Spleen (tissue), 11 donors: ENCODE results near the gene B4GALT3. TPM values are rescaled to one million over a fixed set of nuclear protein-coding genes. Genes with fewer than 3 reads are reported as not detected.
A peak's percentile ranks its signal among the peaks of the same experiment; 100 is the strongest.

Experiments
- DNase-seq: peaks from one replicate; pipeline ENCODE4 v3.0.0-alpha.2; 2020
- H3K27ac ChIP-seq, 8 donors: fragments of 200-600 bp; sonication (generic) in 7 of 8; 1 replicate in 4 of 8; 2 replicates in 4 of 8; pipeline versions ENCODE4 v1.5.0 to v1.8.0; 2016 to 2021; ENCODE audit warnings: inconsistent platforms in 4 of 8, mild to moderate bottlenecking in 4 of 8, moderate library complexity in 1 of 8
- H3K27me3 ChIP-seq, 7 donors: fragments of 200-600 bp; sonication (generic) in 6 of 7; replicated peaks in 1 of 7; 1 replicate in 4 of 7; 2 replicates in 3 of 7; pipeline versions ENCODE4 v1.5.0 to v1.8.0; 2016 to 2021; ENCODE audit warnings: inconsistent platforms in 3 of 7, mild to moderate bottlenecking in 1 of 7
- H3K36me3 ChIP-seq, 6 donors: fragments of 200-600 bp; sonication (generic) in 5 of 6; 1 replicate in 4 of 6; 2 replicates in 2 of 6; pipeline versions ENCODE4 v1.5.0 to v1.8.0; 2016 to 2021; ENCODE audit warnings: inconsistent platforms in 2 of 6
- H3K4me1 ChIP-seq, 6 donors: fragments of 200-600 bp; sonication (generic) in 5 of 6; 1 replicate in 3 of 6; 2 replicates in 3 of 6; pipeline versions ENCODE4 v1.5.0 to v1.8.0; 2016 to 2021; ENCODE audit warnings: inconsistent platforms in 3 of 6
- H3K4me3 ChIP-seq, 8 donors: fragments of 200-600 bp; sonication (generic) in 7 of 8; 1 replicate in 4 of 8; 2 replicates in 4 of 8; pipeline versions ENCODE4 v1.5.0 to v1.8.0; 2016 to 2021; ENCODE audit warnings: inconsistent platforms in 4 of 8, mild to moderate bottlenecking in 4 of 8, moderate library complexity in 2 of 8
- H3K9me3 ChIP-seq, 8 donors: fragments of 200-600 bp; sonication (generic) in 7 of 8; 1 replicate in 4 of 8; 2 replicates in 4 of 8; pipeline versions ENCODE4 v1.5.0 to v1.8.0; 2016 to 2021; ENCODE audit warnings: inconsistent platforms in 4 of 8
- CTCF ChIP-seq, 11 experiments: fragments of 200-600 bp in 7 of 11; fragments of 450-650 bp in 4 of 11; sonication (generic) in 4 of 11; IDR thresholded peaks in 8 of 11; conservative IDR thresholded peaks in 3 of 11; 1 replicate in 7 of 11; 2 replicates in 4 of 11; pipeline versions ENCODE4 v1.4.0 to v1.8.0; 2016 to 2021; ENCODE audit warnings: antibody characterized with exemption in 11 of 11, inconsistent platforms in 4 of 11, mild to moderate bottlenecking in 1 of 11
- POLR2A ChIP-seq, 3 donors: fragments of 450-650 bp; IDR thresholded peaks; one replicate each; pipeline ENCODE4 v1.5.1; 2017; ENCODE audit warnings: antibody characterized with exemption in 3 of 3, mild to moderate bottlenecking in 1 of 3
- POLR2AphosphoS5 ChIP-seq, 3 donors: sonication (generic); formaldehyde crosslinking; IDR thresholded peaks; one replicate each; pipeline ENCODE4 v1.5.1; 2017; ENCODE audit warnings: antibody characterized with exemption in 3 of 3
- whole genome bisulfite sequencing, 5 donors: extraction: QIAGEN DNeasy Blood & Tissue Kit in 3 of 5; methylation state at CpG; one replicate each; pipeline versions ENCODE4 v1.1.5 to v1.1.7; 2013 to 2018; 5-methylcytosine and 5-hydroxymethylcytosine counted together
- intact Hi-C: fragments of 100-400 bp; cut with DNase I; formaldehyde crosslinking; loops from one replicate; pipeline ENCODE4 v1.15.0; 2023; ENCODE audit warnings: low total_unique reads
- microRNA-seq, 3 donors: library from miRNA; unstranded; fragments of <30 nt; microRNA quantifications; one replicate each; pipeline versions ENCODE4 to v1.1.0, GENCODE V29; 2019 to 2020
- polyA plus RNA-seq, 3 donors: library from polyadenylated mRNA; stranded (reverse); fragments of 200-250 nt; gene quantifications; one replicate each; pipeline ENCODE4 v1.2.1, GENCODE V29; 2013
- small RNA-seq, 4 donors: library from RNA; depleted of rRNA; stranded (forward); fragments of <200 nt; gene quantifications; one replicate each; pipeline ENCODE3, GENCODE V24; 2016
- total RNA-seq, 7 donors: library from RNA; depleted of rRNA in 3 of 7; stranded (reverse); fragments of >200 nt in 3 of 7; fragmentation: NEBNext Ultra II Directional in 4 of 7; extraction: Animal tissue kit (Norgen Biotek cat#: 25700) in 4 of 7; gene quantifications; one replicate each; pipeline versions ENCODE4 v1.1.0 to v1.2.1, GENCODE V29; 2016 to 2021
- donor health status: healthy with polysubstance abuse.
- donor health status: DM: no; HTN: no; CAD: no; lungs with moderate emphysema.
- donor health status: DM: no; HTN: no; CAD: no.
- donor health status: Bipolar disorder and iron deficiency.
- donor health status: healthy.
- donor health status: DM: no; HTN: no; CAD: no.
- donor health status: DM: yes; HTN: yes; CAD: no.

Gene B4GALT3
- total and polyA plus RNA-seq, 10 donors = 21.0 to 52.8 (median 34.1) TPM

- peak; percentile 1 for DNase-seq
- WGBS, 5 donors = 65 to 85% (median 67%) methylated on average over 2 of the region's 2 CpGs
- peak overlapping the region in 5 of 8 donors; percentile 18 to 69 (median 36) for H3K27ac ChIP-seq
- H3K27me3 ChIP-seq = no peaks in the 10 kb centered on the region
- intact Hi-C loops = no loop called here
- peaks cover 32 to 94% (median 51%) of the 10 kb centered on the region in 6 donors for H3K4me1 ChIP-seq
- H3K36me3 ChIP-seq = peaks cover 2 to 80% (median 59%) of the 10 kb centered on the region in 6 donors
- no peaks in the 10 kb centered on the region for H3K9me3 ChIP-seq
- no peak overlapping the region for H3K4me3 ChIP-seq
- TF ChIP-seq POLR2AphosphoS5 (IDR thresholded peaks at IDR 0.05) = no peak
- no peak for TF ChIP-seq POLR2A (IDR thresholded peaks at IDR 0.05)
- TF ChIP-seq CTCF (IDR thresholded peaks at IDR 0.05 in 8 of 11, conservative IDR thresholded peaks at IDR 0.05 in 3 of 11) = no peak
Measured at GRCh38 chr1:161127649-161128048, 49.7 kb downstream of the B4GALT3 start.

GRCh38 chr1:161122967-161123366 is 54.3 kb downstream of the B4GALT3 start:
- peaks cover 1 to 88% (median 69%) of the 10 kb centered on the region in 6 donors for H3K36me3 ChIP-seq
- WGBS, 5 donors = 79 to 91% (median 86%) methylated on average over 6 of the region's 6 CpGs
- intact Hi-C loops = no loop called here

GRCh38 chr1:161121834-161122233 is 55.5 kb downstream of the B4GALT3 start:
- 40 to 57% (median 47%) methylated on average over 4 of the region's 4 CpGs for WGBS, 5 donors
- DNase-seq = no peak
- Histone ChIP-seq H3K4me3 (no peak overlapping the region), H3K27ac (peak overlapping the region in 5 of 8 donors; percentile 29 to 98 (median 43)), H3K4me1 (peaks cover 18 to 93% (median 54%) of the 10 kb centered on the region in 6 donors), H3K9me3 (no peaks in the 10 kb centered on the region), H3K36me3 (peaks cover 0 to 77% (median 63%) of the 10 kb centered on the region in 6 donors), H3K27me3 (no peaks in the 10 kb centered on the region)
- intact Hi-C loops = no loop called here
- no peak for TF ChIP-seq POLR2AphosphoS5 (IDR thresholded peaks at IDR 0.05)
- no peak for TF ChIP-seq POLR2A (IDR thresholded peaks at IDR 0.05)
- no peak for TF ChIP-seq CTCF (IDR thresholded peaks at IDR 0.05 in 8 of 11, conservative IDR thresholded peaks at IDR 0.05 in 3 of 11)

More at GRCh38 chr1:161122967-161123366, 54.3 kb downstream of the B4GALT3 start:
- peak overlapping the region in 1 of 8 donors; percentile 98 for H3K27ac ChIP-seq
- H3K9me3 ChIP-seq = no peaks in the 10 kb centered on the region
- no peak for TF ChIP-seq CTCF (IDR thresholded peaks at IDR 0.05 in 8 of 11, conservative IDR thresholded peaks at IDR 0.05 in 3 of 11)
- TF ChIP-seq POLR2AphosphoS5 (IDR thresholded peaks at IDR 0.05) = no peak
- TF ChIP-seq POLR2A (IDR thresholded peaks at IDR 0.05) = no peak
- H3K4me1 ChIP-seq = peaks cover 15 to 96% (median 58%) of the 10 kb centered on the region in 6 donors
- no peak for DNase-seq
- H3K27me3 ChIP-seq = no peaks in the 10 kb centered on the region
- H3K4me3 ChIP-seq = no peak overlapping the region

Small RNAs within 50 kb of the gene (microRNA-seq; reads per million reads assigned to microRNA genes)
- 0.57 to 2.5 (median 1.4) reads per million in 3 donors for gene MIR5187

Small RNAs within 50 kb of the gene (small RNA-seq; reads per million reads assigned to genes)
- 0 reads per million in 4 donors for gene RF01225

Other genes starting within 250 kb of the B4GALT3 start
- not detected for gene ITLN2, start 222.7 kb downstream of the B4GALT3 start, total RNA-seq
- gene ITLN2, start 222.7 kb downstream of the B4GALT3 start, polyA plus RNA-seq = not detected
- gene F11R, start 156.4 kb downstream of the B4GALT3 start, total RNA-seq = 10 to 100 TPM; 46.7 to 77.2 (median 56.8) TPM
- 10 to 100 TPM in 1 of 3 donors, 1 to 10 TPM in 2; 6.4 to 16.5 (median 8.4) TPM for gene F11R, start 156.4 kb downstream of the B4GALT3 start, polyA plus RNA-seq
- gene TSTD1, start 138.5 kb downstream of the B4GALT3 start, total RNA-seq = 10 to 100 TPM; 24.3 to 31.9 (median 29.7) TPM
- gene TSTD1, start 138.5 kb downstream of the B4GALT3 start, polyA plus RNA-seq = 100 to 1,000 TPM in 1 of 3 donors, 10 to 100 TPM in 2; 87.6 to 141 (median 94.2) TPM
- 100 to 1,000 TPM; 113 to 158 (median 123) TPM for gene USF1, start 131.5 kb downstream of the B4GALT3 start, total RNA-seq
- 100 to 1,000 TPM; 132 to 339 (median 228) TPM for gene USF1, start 131.5 kb downstream of the B4GALT3 start, polyA plus RNA-seq
- gene ARHGAP30, start 107.6 kb downstream of the B4GALT3 start, total RNA-seq = 100 to 1,000 TPM; 103 to 145 (median 129) TPM
- 10 to 100 TPM; 28.8 to 81.5 (median 31.1) TPM for gene ARHGAP30, start 107.6 kb downstream of the B4GALT3 start, polyA plus RNA-seq
- not detected for gene NECTIN4, start 87.9 kb downstream of the B4GALT3 start, total RNA-seq
- under 1 TPM; 0.03 to 0.06 (median 0.04) TPM for gene NECTIN4, start 87.9 kb downstream of the B4GALT3 start, polyA plus RNA-seq
- gene KLHDC9, start 79.1 kb downstream of the B4GALT3 start, total RNA-seq = 1 to 10 TPM; 1.1 to 2.1 (median 1.3) TPM
- 1 to 10 TPM; 1.9 to 3.9 (median 3.2) TPM for gene KLHDC9, start 79.1 kb downstream of the B4GALT3 start, polyA plus RNA-seq
- gene PFDN2, start 59.5 kb downstream of the B4GALT3 start, total RNA-seq = 10 to 100 TPM; 14.9 to 49.4 (median 38.5) TPM
- 100 to 1,000 TPM; 122 to 140 (median 133) TPM for gene PFDN2, start 59.5 kb downstream of the B4GALT3 start, polyA plus RNA-seq
- gene NIT1, start 59.4 kb downstream of the B4GALT3 start, total RNA-seq = 10 to 100 TPM; 29.4 to 48.2 (median 43.6) TPM
- gene NIT1, start 59.4 kb downstream of the B4GALT3 start, polyA plus RNA-seq = 10 to 100 TPM; 27.7 to 36.9 (median 31.5) TPM
- 10 to 100 TPM; 28.7 to 49.1 (median 38.2) TPM for gene DEDD, start 44.8 kb downstream of the B4GALT3 start, total RNA-seq
- 10 to 100 TPM; 15.9 to 18.5 (median 17.7) TPM for gene DEDD, start 44.8 kb downstream of the B4GALT3 start, polyA plus RNA-seq
- 10 to 100 TPM; 62.8 to 76.3 (median 71.2) TPM for gene UFC1, start 23.5 kb downstream of the B4GALT3 start, total RNA-seq
- 100 to 1,000 TPM; 114 to 130 (median 119) TPM for gene UFC1, start 23.5 kb downstream of the B4GALT3 start, polyA plus RNA-seq
- 10 to 100 TPM; 25.3 to 33.0 (median 29.4) TPM for gene USP21, start 18.0 kb downstream of the B4GALT3 start, total RNA-seq
- 10 to 100 TPM; 17.9 to 26.1 (median 24.4) TPM for gene USP21, start 18.0 kb downstream of the B4GALT3 start, polyA plus RNA-seq
- 10 to 100 TPM; 25.5 to 41.3 (median 35.6) TPM for gene PPOX, start 11.1 kb downstream of the B4GALT3 start, total RNA-seq
- 10 to 100 TPM; 33.5 to 74.7 (median 44.5) TPM for gene PPOX, start 11.1 kb downstream of the B4GALT3 start, polyA plus RNA-seq
- 10 to 100 TPM in 4 of 7 donors, 1 to 10 TPM in 3; 1.1 to 37.8 (median 11.0) TPM for gene ADAMTS4, start 21.5 kb upstream of the B4GALT3 start, total RNA-seq
- 1 to 10 TPM in 1 of 3 donors, under 1 TPM in 2; 0.26 to 1.2 (median 0.91) TPM for gene ADAMTS4, start 21.5 kb upstream of the B4GALT3 start, polyA plus RNA-seq
- gene NDUFS2, start 24.9 kb upstream of the B4GALT3 start, total RNA-seq = 100 to 1,000 TPM in 1 of 7 donors, 10 to 100 TPM in 6; 76.5 to 110 (median 88.0) TPM
- gene NDUFS2, start 24.9 kb upstream of the B4GALT3 start, polyA plus RNA-seq = 10 to 100 TPM; 27.0 to 44.7 (median 34.1) TPM
- 100 to 1,000 TPM; 167 to 402 (median 268) TPM for gene FCER1G, start 37.8 kb upstream of the B4GALT3 start, total RNA-seq
- gene FCER1G, start 37.8 kb upstream of the B4GALT3 start, polyA plus RNA-seq = 100 to 1,000 TPM; 148 to 236 (median 202) TPM
- not detected for gene APOA2, start 46.1 kb upstream of the B4GALT3 start, total RNA-seq
- under 1 TPM in 1 of 3 donors, not detected in 2; 0.29 TPM for gene APOA2, start 46.1 kb upstream of the B4GALT3 start, polyA plus RNA-seq
- 10 to 100 TPM in 5 of 7 donors, 1 to 10 TPM in 2; 8.3 to 15.3 (median 10.7) TPM for gene TOMM40L, start 48.6 kb upstream of the B4GALT3 start, total RNA-seq
- gene TOMM40L, start 48.6 kb upstream of the B4GALT3 start, polyA plus RNA-seq = 1 to 10 TPM; 6.2 to 8.9 (median 6.5) TPM
- not detected for gene NR1I3, start 60.7 kb upstream of the B4GALT3 start, total RNA-seq
- gene NR1I3, start 60.7 kb upstream of the B4GALT3 start, polyA plus RNA-seq = under 1 TPM in 2 of 3 donors, not detected in 1; 0.06 to 0.11 TPM
- gene PCP4L1, start 81.2 kb upstream of the B4GALT3 start, total RNA-seq = under 1 TPM in 2 of 7 donors, not detected in 5; 0.20 to 0.26 TPM
- under 1 TPM in 2 of 3 donors, not detected in 1; 0.19 to 0.20 TPM for gene PCP4L1, start 81.2 kb upstream of the B4GALT3 start, polyA plus RNA-seq
- 10 to 100 TPM in 1 of 7 donors, 1 to 10 TPM in 6; 3.9 to 11.9 (median 7.1) TPM for gene MPZ, start 132.5 kb upstream of the B4GALT3 start, total RNA-seq
- gene MPZ, start 132.5 kb upstream of the B4GALT3 start, polyA plus RNA-seq = 1 to 10 TPM; 1.5 to 9.4 (median 2.1) TPM
- 100 to 1,000 TPM in 6 of 7 donors, 10 to 100 TPM in 1; 95.6 to 170 (median 147) TPM for gene SDHC, start 136.9 kb upstream of the B4GALT3 start, total RNA-seq
- 100 to 1,000 TPM in 1 of 3 donors, 10 to 100 TPM in 2; 57.0 to 131 (median 87.9) TPM for gene SDHC, start 136.9 kb upstream of the B4GALT3 start, polyA plus RNA-seq
- gene CFAP126, start 190.4 kb upstream of the B4GALT3 start, total RNA-seq = not detected
- gene CFAP126, start 190.4 kb upstream of the B4GALT3 start, polyA plus RNA-seq = not detected